ENCODE results near the gene DGKG.

- no peak for TF ChIP-seq CTCF (IDR thresholded peaks at IDR 0.05)
- no peak for TF ChIP-seq EZH2 (IDR thresholded peaks at IDR 0.05; ENCODE audit: borderline replicate concordance, insufficient read depth, low read depth, low read length, poor library complexity, severe bottlenecking)
Measured at GRCh38 chr3:186246941-186247340, 115.1 kb downstream of the DGKG start.

Data from B cell (primary cell).